Jurkat, Clone E6-1 (cell line): ENCODE data around the gene VILL.
A peak's percentile ranks its signal among the peaks of the same experiment; 100 is the strongest.
"Not testable (repeated sequence)": the region's sequence is repeated elsewhere in the genome, so short reads cannot be mapped to it uniquely, and the experiment has no call there.

Source experiments
- DNase-seq: peaks from one replicate; pipeline ENCODE4 v3.0.0-alpha.2; 2011; ENCODE audit warnings: low read depth, low spot score
- H3K4me3 ChIP-seq: 2 replicates; pipeline ENCODE4 v1.5.1; 2011; ENCODE audit warnings: mild to moderate bottlenecking, low read length, control low read depth, moderate library complexity

Gene VILL

DNA sequence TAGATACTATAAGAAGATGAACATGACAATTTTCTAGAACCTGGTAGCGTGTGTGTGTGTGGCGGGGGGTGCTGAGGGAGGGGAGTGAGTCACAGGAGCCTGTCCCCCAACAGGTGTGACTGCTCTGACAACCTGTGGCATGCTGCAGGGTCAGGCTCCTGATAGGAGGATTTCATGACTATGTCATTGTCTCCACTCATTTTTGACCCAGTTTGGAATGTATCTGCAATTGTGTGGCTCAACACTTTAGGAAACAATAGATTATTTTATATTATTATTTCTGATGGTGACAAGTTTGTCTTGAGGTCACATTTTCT lies 9.3 kb upstream of the VILL start:
- DNase-seq, result no peak
- H3K4me3 ChIP-seq, result no peak overlapping the region

DNA sequence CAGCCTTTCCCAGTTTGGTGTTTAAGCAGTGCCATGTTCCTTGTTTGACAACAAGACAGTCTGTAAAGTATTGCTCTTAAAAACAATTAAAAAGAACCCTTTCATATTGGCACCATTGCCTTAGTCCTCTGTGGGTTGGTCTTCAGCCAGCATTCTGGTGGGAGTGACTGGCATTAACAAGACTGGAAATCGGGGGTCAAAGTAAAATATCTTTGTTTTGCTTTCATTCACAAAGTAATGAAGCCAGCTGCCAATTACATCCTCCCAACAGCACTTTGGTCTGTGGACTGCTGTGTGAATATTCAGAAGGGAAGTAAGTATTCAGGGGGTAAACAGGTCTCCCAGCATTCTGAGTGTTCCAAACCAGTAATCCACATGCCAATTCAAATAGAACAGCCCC lies 8.3 kb upstream of the VILL start:
- H3K4me3 ChIP-seq, result no peak overlapping the region
- DNase-seq, result no peak

DNA sequence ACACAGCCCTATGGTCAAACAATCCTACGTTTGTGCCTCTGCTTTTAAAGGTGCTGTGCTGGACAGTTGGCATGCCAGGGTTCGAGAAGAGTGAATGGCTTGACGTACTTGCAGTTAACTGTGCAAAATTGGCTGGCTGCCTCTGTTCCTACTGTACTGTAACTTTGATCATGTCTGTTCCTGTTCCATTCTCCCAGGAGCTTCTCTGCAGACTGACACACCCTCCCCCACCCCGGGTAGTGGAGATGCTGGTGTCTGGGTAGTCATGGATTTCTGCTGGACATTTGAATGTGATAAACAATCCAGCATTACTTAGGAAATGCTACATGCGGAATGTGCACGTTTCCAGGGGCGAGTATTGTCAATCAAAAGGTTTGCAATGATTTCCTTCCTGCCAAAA lies 6.5 kb upstream of the VILL start:
- DNase-seq, result no peak
- no peak overlapping the region for H3K4me3 ChIP-seq

DNA sequence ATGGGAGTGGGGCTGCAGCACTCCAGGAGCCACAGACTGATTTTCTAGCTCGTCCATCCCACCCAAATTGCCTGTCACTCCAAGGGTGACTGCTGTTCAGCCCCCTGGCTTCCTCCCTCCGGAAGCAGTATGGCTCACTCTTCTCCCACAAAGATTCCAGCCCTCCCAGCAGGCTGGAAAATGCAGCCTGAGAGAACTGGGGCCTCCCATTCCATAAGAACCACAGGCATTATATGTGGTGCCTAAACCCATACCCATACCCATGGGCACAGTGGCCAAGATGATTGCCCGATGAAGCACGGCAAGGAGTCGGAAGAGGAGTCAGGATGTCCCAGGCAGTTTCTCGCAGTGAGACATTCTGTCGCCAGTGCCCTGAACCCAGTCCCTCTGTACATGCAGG lies 6.0 kb upstream of the VILL start:
- H3K4me3 ChIP-seq, result no peak overlapping the region
- DNase-seq, result no peak

DNA sequence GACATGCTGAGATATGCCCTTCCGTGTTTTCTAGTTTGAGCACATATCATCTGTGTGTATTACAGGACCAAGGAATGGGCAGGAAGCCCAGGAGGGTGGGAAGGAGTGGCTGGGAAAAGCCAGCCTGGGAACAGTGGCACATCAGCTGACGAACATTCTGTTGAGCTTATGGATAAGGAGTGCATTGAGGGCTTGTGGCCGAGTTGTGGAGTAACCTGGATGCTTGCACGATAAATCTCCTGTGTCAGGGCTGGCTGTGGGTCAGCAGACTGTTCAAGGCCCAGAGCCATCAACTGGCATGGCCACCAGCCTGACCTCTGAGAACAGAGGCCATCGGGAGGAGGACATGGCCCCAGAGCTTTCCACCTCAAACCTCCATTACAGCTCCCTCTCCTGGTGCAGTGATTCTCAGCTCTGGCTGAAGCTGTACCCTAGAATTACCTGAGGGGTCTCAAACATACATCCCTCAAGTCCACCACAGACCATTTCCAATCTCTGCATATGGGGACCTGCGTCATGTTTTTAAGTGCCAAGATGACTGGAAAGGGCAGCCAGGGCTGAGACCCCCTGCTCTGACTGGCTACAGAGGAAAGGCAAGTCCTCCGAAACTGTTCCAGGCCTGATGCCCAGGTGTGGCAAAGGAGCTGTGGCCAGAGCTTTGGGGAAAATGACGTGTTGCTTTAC lies 4.8 kb upstream of the VILL start:
- no peak overlapping the region for H3K4me3 ChIP-seq
- no peak for DNase-seq

DNA sequence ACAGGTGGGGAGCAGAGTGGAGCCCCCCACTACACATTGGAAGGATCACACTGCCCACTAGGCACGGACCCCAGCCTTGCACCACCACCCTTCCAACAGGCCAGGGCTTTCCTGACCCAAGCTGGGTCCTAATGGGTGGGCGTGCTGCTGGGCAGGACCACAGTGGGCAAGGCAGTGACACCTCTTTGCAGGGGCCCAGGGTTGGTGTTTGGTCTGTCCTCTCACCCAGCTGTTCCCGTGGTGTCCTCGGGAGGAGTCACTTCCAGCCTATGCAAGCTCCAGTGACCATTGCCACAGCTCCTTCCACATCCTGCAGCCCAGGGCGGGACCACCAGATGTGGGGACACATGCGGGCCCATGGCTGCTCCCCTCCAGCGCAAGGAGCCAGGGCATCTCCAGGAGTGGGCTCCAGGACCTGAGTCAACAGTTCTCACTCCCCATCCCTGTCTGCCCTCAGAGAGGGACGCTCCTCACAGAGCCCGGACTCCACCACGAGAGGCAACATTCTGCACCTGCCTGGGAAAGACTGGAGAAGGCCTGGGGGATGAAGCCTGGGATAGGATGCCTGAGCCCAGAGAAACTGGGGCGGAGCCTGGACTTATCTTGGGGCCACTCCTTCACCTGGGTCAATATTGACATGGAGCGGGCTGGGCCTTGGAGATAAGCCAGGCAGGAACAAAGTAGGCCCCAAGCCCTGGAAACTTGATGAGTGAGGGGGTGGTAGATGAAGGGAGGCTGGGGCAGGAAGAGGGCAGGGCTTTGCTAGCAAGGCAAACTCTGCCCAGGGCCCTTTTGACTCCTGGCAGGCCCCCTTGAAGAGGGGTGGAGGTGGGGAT lies 3.9 kb upstream of the VILL start:
- DNase-seq, result no peak
- H3K4me3 ChIP-seq, result no peak overlapping the region

DNA sequence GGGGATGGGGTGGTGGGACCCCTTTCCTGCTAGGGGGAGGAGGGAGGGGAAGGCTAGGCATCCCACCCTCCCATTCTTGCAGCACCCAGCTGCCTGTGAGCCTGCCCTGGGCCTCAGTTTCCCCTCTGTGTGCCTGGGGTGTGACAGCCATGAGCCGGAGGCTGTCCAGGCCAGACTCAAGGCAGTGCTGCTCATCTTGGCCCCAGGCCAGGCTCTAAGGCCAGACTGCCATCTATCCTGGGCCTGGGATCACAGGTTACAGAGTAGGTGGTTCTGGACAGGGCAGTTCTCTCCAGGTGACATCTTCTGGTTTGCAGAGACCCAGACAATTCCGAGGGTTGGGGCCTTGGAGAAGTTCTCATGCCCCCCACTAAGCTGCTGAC lies 3.3 kb upstream of the VILL start:
- H3K4me3 ChIP-seq, result no peak overlapping the region
- no peak for DNase-seq

DNA sequence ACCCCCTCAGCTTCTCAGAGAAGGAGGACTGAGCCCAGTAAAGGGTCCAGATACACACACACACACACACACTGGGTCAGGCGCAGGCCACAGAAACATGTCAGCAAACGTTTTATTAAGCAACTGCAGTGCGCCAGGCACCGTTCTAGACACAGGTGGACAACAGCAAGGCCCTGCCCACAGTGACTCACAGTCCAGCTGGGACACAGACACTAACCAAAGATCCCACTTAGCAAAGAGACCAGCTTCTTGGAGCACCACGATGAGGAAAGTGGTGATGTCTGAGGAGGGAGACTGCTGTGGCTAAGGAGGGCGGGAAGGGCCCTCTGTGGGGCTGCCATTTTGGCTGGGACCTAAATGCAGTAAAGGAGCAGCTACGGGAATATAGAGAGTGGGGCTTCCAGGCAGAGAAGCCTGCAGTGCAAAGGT lies 2.8 kb upstream of the VILL start:
- DNase-seq, result no peak
- H3K4me3 ChIP-seq, result no peak overlapping the region

DNA sequence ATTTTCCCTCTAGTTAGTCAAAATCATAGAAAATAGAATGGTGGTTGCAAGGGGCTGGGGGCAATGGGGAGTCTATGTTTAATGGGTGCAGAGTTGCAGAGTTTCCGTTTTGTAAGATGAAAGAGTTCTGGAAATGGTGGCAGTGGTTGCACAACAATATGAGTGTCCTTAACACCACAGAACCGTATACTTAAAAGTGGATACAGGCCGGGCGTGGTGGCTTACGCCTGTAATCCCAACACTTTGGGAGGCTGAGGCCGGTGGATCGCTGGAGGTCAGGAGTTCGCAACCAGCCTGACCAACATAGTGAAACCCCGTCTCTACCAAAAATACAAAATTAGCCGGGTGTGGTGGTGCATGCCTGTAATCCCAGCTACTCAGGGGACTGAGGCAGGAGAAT lies 2.2 kb upstream of the VILL start:
- DNase-seq, H3K4me3 ChIP-seq: not testable (repeated sequence)

DNA sequence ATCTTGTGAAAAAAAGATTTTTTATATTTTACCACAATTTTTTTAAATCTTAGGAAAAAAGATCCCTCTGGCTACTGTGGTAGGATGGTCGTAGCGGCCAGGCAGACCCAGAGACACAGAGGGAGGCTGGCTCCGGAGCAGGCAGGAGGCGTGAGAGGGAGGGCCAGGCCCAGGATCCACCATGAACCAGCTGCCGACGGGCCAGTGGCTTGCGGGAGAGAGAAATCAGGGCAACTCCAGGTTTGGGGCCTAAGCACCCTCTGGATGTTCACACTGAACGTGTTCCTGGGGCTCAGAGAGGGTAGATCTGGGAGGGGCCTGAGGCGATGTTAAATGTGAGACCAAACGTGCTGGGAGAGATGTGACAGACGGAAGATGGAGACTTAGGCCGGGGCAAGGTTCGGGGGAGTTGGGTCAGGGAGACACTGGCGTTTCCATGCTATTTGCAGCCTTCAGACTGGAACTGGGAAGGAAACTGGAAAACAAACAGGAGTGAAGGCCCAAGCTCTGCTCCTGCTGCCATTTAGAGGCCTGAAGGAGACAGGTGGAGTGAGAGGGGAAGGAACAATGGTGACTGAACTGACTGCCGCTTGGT lies 1.6 kb upstream of the VILL start:
- no peak overlapping the region for H3K4me3 ChIP-seq
- DNase-seq, result no peak

DNA sequence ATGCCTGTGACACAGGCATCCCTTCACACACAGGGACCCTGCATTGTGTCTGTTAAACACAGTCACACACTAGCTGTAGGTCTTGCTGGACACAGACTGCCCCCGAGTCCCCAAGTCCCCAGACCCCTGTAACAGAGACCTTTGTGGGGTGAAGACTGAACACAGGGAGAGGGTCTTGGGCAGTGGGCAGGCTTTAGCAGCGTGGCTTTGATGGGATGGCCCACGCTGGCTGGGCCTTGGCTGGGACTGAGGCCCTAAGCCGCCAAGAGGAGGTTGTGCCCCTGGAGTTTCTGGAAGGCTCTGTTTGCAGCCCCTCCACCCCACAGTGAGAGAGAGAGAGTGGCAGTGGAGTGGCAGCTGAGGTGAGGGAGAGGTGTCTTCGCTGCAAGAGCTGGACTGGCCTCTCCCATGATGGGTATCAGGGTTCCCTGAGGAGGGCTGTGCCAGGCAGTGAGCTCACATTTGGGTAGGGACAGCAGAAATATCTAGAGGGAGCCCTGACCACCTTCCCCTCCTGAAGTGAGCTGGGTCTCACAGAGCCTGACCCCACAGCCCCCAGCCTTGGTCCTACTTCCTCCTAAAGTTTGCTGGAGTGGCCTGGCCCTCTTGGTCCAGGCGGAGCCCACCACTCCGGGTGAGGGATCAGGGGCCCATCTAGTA lies 635 bp upstream of the VILL start:
- DNase-seq, result no peak
- H3K4me3 ChIP-seq, result no peak overlapping the region

DNA sequence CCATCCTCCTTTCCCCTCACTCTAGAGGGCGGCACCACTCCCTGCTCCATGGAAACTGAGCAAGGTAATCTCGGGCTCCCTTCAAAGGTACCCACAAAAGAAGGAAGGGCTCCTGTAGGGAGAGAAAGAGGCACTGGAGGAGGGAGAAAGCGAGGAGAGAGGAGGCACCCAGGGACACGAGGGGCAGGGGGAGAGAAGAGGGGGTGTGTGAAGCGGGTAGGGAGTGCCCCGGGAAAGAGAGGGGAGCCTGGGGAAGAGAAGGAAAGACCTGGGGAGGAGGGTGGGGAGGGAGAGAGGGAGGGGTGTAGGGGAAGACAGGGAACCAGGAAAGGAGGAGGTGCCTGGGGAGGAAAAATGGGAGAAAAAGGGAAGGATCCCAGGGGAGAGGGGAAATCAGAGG lies 523 bp downstream of the VILL start:
- H3K4me3 ChIP-seq, result no peak overlapping the region

DNA sequence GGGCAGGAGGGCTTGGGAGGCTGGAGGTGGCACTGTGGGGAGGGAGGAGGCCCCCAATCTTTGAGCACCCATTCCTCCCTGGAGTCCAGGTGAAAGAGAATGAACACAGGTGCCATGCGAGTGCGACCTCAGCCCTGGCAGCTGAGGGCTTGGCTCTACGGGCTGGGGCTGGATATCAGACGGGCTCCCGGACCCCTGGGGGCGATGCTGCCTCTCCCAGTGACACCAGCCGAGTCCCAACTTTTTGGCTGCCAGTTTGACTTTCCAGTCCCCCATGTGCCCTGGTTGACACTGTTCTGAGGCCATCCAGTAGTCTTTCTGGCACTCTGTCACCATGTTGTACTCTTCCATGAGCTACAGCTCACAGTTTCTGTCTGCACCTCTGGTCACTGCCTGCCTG lies 1.2 kb downstream of the VILL start:
- no peak for DNase-seq
- no peak overlapping the region for H3K4me3 ChIP-seq

More for the DNA sequence above, 523 bp downstream of the VILL start:
- no peak for DNase-seq

DNA sequence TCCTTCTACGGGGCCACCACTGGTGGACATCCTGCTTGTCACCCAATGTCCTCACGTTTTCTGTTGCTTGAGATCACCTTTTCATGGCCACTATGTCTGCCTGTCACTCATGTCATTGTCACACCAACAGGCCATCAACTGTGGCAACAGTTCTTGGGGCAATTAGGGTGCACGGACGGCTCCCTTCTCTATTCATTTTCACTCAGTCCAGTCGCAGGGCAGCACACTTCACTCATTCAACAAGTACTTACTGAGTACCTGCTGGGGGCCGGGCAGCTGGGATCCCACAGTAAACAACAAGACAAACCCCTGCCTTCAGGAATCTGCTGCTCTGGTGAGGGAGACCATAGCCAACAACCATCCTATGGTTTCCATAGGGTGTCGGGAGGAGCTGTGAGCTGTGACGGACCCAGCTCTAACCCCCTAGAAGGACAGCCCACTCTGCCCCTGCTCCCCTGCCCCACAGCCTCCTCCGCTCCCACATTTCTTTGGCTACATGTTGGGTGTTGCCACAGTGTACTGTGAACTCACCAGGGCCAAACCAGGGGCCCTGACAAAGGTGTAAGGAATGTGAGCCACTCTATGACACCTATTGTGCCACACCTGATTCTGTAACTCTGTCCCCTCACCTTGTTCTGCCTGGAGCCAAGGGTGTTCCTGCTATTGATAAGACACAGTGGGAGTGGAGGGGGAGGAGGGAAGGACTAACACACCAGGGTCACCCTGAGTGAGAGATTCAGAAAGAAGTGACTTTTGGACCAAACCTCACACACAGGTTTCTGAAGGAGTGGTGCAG lies 1.9 kb downstream of the VILL start:
- DNase-seq, result no peak
- H3K4me3 ChIP-seq, result no peak overlapping the region

DNA sequence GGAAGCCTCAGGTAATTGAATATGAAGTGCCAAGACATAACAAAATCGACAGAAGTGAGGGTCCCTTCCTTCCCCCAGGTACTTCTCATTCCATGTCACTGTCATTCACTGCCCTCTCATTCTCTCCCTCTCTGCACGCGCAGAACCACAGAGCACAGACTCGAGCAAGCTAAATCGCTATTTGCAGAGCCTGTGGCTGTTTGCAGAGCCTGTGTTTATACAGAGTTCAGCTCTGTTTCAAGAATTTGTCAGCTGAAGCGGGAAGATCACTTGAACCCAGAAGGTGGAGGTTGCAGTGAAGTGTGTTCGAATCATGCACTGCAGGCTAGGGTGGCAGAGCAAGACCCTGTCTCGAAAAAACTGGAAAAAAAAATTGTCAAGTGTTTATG lies 2.5 kb downstream of the VILL start:
- DNase-seq, result no peak
- no peak overlapping the region for H3K4me3 ChIP-seq

DNA sequence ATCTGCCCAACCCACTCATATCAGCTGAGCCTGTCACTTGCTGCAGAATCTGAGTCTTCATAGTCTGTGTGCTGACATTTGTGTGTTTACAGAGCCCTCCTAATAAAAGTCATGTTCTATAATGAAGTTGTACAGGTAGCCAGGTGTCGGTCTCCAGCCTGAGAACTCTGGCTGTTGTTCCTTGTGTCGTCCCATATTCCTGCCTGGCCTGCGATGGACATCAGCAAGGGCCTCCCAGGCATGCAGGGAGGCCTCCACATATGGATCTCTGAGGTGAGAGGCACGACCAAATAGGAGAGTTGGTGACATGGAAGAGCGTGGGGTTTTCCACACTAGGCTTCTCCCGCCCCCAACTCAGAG lies 2.9 kb downstream of the VILL start:
- peak overlapping the region; percentile 78 for H3K4me3 ChIP-seq
- DNase-seq, result no peak

DNA sequence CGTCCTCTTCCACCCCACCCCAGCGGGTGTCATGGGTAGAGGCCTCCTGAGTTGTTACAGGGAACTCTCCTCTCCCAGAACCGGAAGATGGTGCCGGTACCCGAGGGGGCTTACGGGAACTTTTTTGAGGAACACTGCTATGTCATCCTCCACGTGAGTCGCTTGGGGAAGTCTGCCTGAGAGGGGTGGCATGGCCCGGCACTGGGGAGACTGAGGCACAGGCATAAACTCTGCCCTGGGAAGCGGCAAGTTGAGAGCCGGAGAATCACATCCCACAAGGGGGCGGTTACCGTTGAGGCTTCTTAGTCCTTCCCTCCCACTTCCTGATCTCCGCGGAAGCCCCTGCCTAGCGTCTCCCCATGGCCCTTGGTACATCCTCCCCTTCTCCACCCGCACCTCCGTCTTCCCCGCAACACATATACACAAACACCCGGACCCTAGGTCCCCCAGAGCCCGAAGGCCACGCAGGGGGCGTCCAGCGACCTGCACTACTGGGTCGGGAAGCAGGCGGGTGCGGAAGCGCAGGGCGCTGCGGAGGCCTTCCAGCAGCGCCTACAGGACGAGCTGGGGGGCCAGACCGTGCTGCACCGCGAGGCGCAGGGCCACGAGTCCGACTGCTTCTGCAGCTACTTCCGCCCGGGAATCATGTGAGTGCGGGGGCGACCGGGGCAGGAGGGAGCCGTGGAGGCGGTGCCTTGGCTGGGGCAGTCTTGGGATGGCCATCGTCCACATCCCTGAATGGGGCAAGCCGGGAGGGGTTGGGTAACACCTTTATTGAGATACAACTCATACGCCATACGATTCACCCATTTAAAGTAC lies 3.4 kb downstream of the VILL start:
- H3K4me3 ChIP-seq, result peak overlapping the region; percentile 78
- DNase-seq, result peak; percentile 80

DNA sequence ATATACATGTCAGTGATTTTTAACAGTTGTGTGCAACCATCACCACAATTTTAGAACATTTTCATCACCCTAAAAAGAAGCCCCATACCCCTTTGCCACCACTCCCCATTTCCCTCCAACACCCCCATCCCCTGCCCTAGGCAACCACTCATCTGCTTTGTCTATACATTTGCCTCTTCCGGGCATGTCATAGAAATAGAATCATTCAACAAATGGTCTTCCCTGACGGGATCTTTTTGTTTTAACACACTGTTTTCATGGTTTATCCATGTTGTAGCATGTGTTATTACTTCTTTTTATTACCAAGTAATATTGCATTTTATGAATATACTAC lies 4.0 kb downstream of the VILL start:
- DNase-seq, result no peak
- peak overlapping the region; percentile 78 for H3K4me3 ChIP-seq
